Measurements from ENCODE around the gene EXOC3L2.
"Not testable (repeated sequence)": the region's sequence is repeated elsewhere in the genome, so short reads cannot be mapped to it uniquely, and the experiment has no call there.

Gene EXOC3L2

GRCh38 chr19:45256836-45257235 is 11.6 kb upstream of the EXOC3L2 start:
- no peak for DNase-seq (ENCODE audit: low read depth in 2 of 2, low spot score in 1 of 2)

GRCh38 chr19:45255611-45256157 is 10.5 kb upstream of the EXOC3L2 start:
- DNase-seq (ENCODE audit: low read depth in 2 of 2, low spot score in 1 of 2), result no peak

GRCh38 chr19:45254044-45254531 is 8.9 kb upstream of the EXOC3L2 start:
- DNase-seq (ENCODE audit: low read depth in 2 of 2, low spot score in 1 of 2), result no peak

- DNase-seq (ENCODE audit: low read depth in 2 of 2, low spot score in 1 of 2), result no peak
Observed at GRCh38 chr19:45253396-45254027, 8.3 kb upstream of the EXOC3L2 start.

GRCh38 chr19:45251452-45252354 is 6.5 kb upstream of the EXOC3L2 start:
- DNase-seq (ENCODE audit: low read depth in 2 of 2, low spot score in 1 of 2), result no peak

- DNase-seq (ENCODE audit: low read depth in 2 of 2, low spot score in 1 of 2), result peak in 1 of 2 donors; percentile 12
Observed at GRCh38 chr19:45250832-45251451, 5.7 kb upstream of the EXOC3L2 start, which contains the start of gene MARK4. MARK4 (plus strand) TSS chr19:45251271; CDS start chr19:45251589, 318 bp downstream.

- DNase-seq (ENCODE audit: low read depth in 2 of 2, low spot score in 1 of 2), result no peak
Observed at GRCh38 chr19:45250216-45250831, 5.1 kb upstream of the EXOC3L2 start.

GRCh38 chr19:45249261-45250033 is 4.2 kb upstream of the EXOC3L2 start:
- no peak for DNase-seq (ENCODE audit: low read depth in 2 of 2, low spot score in 1 of 2)

GRCh38 chr19:45247136-45247535 is 1.9 kb upstream of the EXOC3L2 start:
- DNase-seq (ENCODE audit: low read depth in 2 of 2, low spot score in 1 of 2), result no peak

- no peak for DNase-seq (ENCODE audit: low read depth in 2 of 2, low spot score in 1 of 2)
Observed at GRCh38 chr19:45245826-45246225, 619 bp upstream of the EXOC3L2 start.

- no peak for DNase-seq (ENCODE audit: low read depth in 2 of 2, low spot score in 1 of 2)
Observed at GRCh38 chr19:45244133-45244794, 943 bp downstream of the EXOC3L2 start.

- no peak for DNase-seq (ENCODE audit: low read depth in 2 of 2, low spot score in 1 of 2)
Observed at GRCh38 chr19:45243144-45243732, 2.0 kb downstream of the EXOC3L2 start.

GRCh38 chr19:45238556-45238955 is 6.7 kb downstream of the EXOC3L2 start:
- DNase-seq (ENCODE audit: low read depth in 2 of 2, low spot score in 1 of 2), result no peak

- DNase-seq (ENCODE audit: low read depth in 2 of 2, low spot score in 1 of 2), result no peak
Observed at GRCh38 chr19:45235485-45235884, 9.7 kb downstream of the EXOC3L2 start.

GRCh38 chr19:45234089-45234869 is 10.9 kb downstream of the EXOC3L2 start:
- no peak for DNase-seq (ENCODE audit: low read depth in 2 of 2, low spot score in 1 of 2)

GRCh38 chr19:45231891-45232290 is 13.3 kb downstream of the EXOC3L2 start:
- no peak for DNase-seq (ENCODE audit: low read depth in 2 of 2, low spot score in 1 of 2)

- not testable (repeated sequence) for DNase-seq (ENCODE audit: low read depth in 2 of 2, low spot score in 1 of 2)
Observed at GRCh38 chr19:45229056-45229455, 16.2 kb downstream of the EXOC3L2 start.

- no peak for DNase-seq (ENCODE audit: low read depth in 2 of 2, low spot score in 1 of 2)
Observed at GRCh38 chr19:45224645-45225044, 20.6 kb downstream of the EXOC3L2 start.

Measured in stimulated activated CD8-positive, alpha-beta memory T cell treated with anti-CD3 and anti-CD28 coated beads, Interleukin-4, amount 100 ng/mL, for 4 hours (primary cell).